Urinary bladder (tissue), 4 donors: Measurements from ENCODE around the gene DDX60. TPM values are rescaled to one million over a fixed set of nuclear protein-coding genes. Genes with fewer than 3 reads are reported as not detected.

ENCODE experiments used
- DNase-seq: peaks from one replicate; pipeline ENCODE4 v3.0.0-alpha.2; 2015; ENCODE audit errors: extremely low spot score
- H3K27ac ChIP-seq: one replicate; pipeline ENCODE4 v1.5.1; 2013; ENCODE audit warnings: low read depth, mild to moderate bottlenecking, moderate library complexity
- H3K36me3 ChIP-seq: one replicate; pipeline ENCODE4 v1.6.1; 2013; ENCODE audit warnings: mild to moderate bottlenecking, moderate library complexity; ENCODE audit not compliant: insufficient read depth
- H3K4me1 ChIP-seq: one replicate; pipeline ENCODE4 v1.6.1; 2013; ENCODE audit warnings: mild to moderate bottlenecking, moderate library complexity; ENCODE audit not compliant: insufficient read depth
- H3K4me3 ChIP-seq: one replicate; pipeline ENCODE4 v1.5.1; 2013; ENCODE audit warnings: low read depth, low read length
- WGBS: extraction: QIAGEN DNeasy Blood & Tissue Kit; methylation state at CpG from one replicate; pipeline ENCODE4 v1.1.7; 2013; 5-methylcytosine and 5-hydroxymethylcytosine counted together
- polyA plus RNA-seq: library from polyadenylated mRNA; stranded (reverse); fragments of 200-250 nt; gene quantifications from one replicate; pipeline ENCODE4 v1.2.3, GENCODE V29; 2013
- total RNA-seq: library from RNA; depleted of rRNA; stranded (reverse); fragments of >200 nt; gene quantifications from one replicate; pipeline ENCODE4 v1.2.3, GENCODE V29; 2014
- donor health status: healthy with polysubstance abuse.
- donor health status: healthy.

The DDX60 gene
- total and polyA plus RNA-seq, 2 donors = 8.9 to 42.3 TPM

- Histone ChIP-seq H3K4me1 (no peaks in the 10 kb centered on the region), H3K4me3 (no peak overlapping the region), H3K27ac (no peak overlapping the region), H3K36me3 (peaks cover 14% of the 10 kb centered on the region)
- WGBS = 62% methylated on average over 1 of the region's 1 CpG
- DNase-seq = no peak
Measured at GRCh38 chr4:168274871-168275270, 43.7 kb downstream of the DDX60 start.

- WGBS = 86% methylated on average over 9 of the region's 9 CpGs
- Histone ChIP-seq H3K4me3 (no peak overlapping the region), H3K4me1 (no peaks in the 10 kb centered on the region), H3K36me3 (peaks cover 14% of the 10 kb centered on the region), H3K27ac (no peak overlapping the region)
- DNase-seq = no peak
Measured at GRCh38 chr4:168273838-168274237, 44.7 kb downstream of the DDX60 start.

- DNase-seq = no peak
- Histone ChIP-seq H3K27ac (no peak overlapping the region), H3K4me3 (no peak overlapping the region), H3K36me3 (peaks cover 14% of the 10 kb centered on the region), H3K4me1 (no peaks in the 10 kb centered on the region)
- 99% methylated on average over 2 of the region's 2 CpGs for WGBS
Measured at GRCh38 chr4:168272488-168272887, 46.1 kb downstream of the DDX60 start.

GRCh38 chr4:168269896-168270295, 48.7 kb downstream of the DDX60 start:
- no peak for DNase-seq

GRCh38 chr4:168265327-168265726, 53.2 kb downstream of the DDX60 start:
- no peaks in the 10 kb centered on the region for H3K4me1 ChIP-seq
- no peak overlapping the region for H3K4me3 ChIP-seq
- DNase-seq = no peak
- H3K36me3 ChIP-seq = peaks cover 5% of the 10 kb centered on the region
- H3K27ac ChIP-seq = no peak overlapping the region
- 36% methylated on average over 1 of the region's 1 CpG for WGBS

More at GRCh38 chr4:168269896-168270295, 48.7 kb downstream of the DDX60 start:
- 61% methylated on average over 2 of the region's 2 CpGs for WGBS
- Histone ChIP-seq H3K4me1 (no peaks in the 10 kb centered on the region), H3K4me3 (no peak overlapping the region), H3K36me3 (peaks cover 12% of the 10 kb centered on the region), H3K27ac (no peak overlapping the region)

- 76% methylated on average over 3 of the region's 3 CpGs for WGBS
- H3K36me3 ChIP-seq = peaks cover 5% of the 10 kb centered on the region
- H3K4me1 ChIP-seq = no peaks in the 10 kb centered on the region
- H3K4me3 ChIP-seq = no peak overlapping the region
- DNase-seq = no peak
- no peak overlapping the region for H3K27ac ChIP-seq
Measured at GRCh38 chr4:168264903-168265302, 53.6 kb downstream of the DDX60 start.

GRCh38 chr4:168263039-168263438, 55.5 kb downstream of the DDX60 start:
- WGBS = 95% methylated on average over 1 of the region's 1 CpG
- DNase-seq = no peak
- Histone ChIP-seq H3K4me3 (no peak overlapping the region), H3K36me3 (peaks cover 3% of the 10 kb centered on the region), H3K4me1 (no peaks in the 10 kb centered on the region), H3K27ac (no peak overlapping the region)

- Histone ChIP-seq H3K27ac (no peak overlapping the region), H3K36me3 (no peaks in the 10 kb centered on the region), H3K4me1 (no peaks in the 10 kb centered on the region), H3K4me3 (no peak overlapping the region)
- 93% methylated on average over 1 of the region's 1 CpG for WGBS
- no peak for DNase-seq
Measured at GRCh38 chr4:168259096-168259495, 59.5 kb downstream of the DDX60 start.

GRCh38 chr4:168257768-168258167, 60.8 kb downstream of the DDX60 start:
- no peak for DNase-seq

GRCh38 chr4:168248176-168248710, 70.3 kb downstream of the DDX60 start:
- H3K4me3 ChIP-seq = no peak overlapping the region
- H3K36me3 ChIP-seq = peaks cover 2% of the 10 kb centered on the region
- no peak overlapping the region for H3K27ac ChIP-seq
- no peak for DNase-seq
- no peaks in the 10 kb centered on the region for H3K4me1 ChIP-seq
- 87% methylated on average over 3 of the region's 3 CpGs for WGBS

More at GRCh38 chr4:168257768-168258167, 60.8 kb downstream of the DDX60 start:
- H3K4me3 ChIP-seq = no peak overlapping the region
- no peaks in the 10 kb centered on the region for H3K4me1 ChIP-seq
- no peak overlapping the region for H3K27ac ChIP-seq
- WGBS = 36% methylated on average over 4 of the region's 4 CpGs
- no peaks in the 10 kb centered on the region for H3K36me3 ChIP-seq

GRCh38 chr4:168247603-168248002, 70.9 kb downstream of the DDX60 start:
- Histone ChIP-seq H3K4me3 (no peak overlapping the region), H3K4me1 (no peaks in the 10 kb centered on the region), H3K27ac (no peak overlapping the region), H3K36me3 (peaks cover 2% of the 10 kb centered on the region)
- WGBS = 91% methylated on average over 5 of the region's 5 CpGs
- no peak for DNase-seq

- WGBS = 90% methylated on average over 3 of the region's 3 CpGs
- H3K4me3 ChIP-seq = no peak overlapping the region
- no peak for DNase-seq
- H3K27ac ChIP-seq = no peak overlapping the region
- no peaks in the 10 kb centered on the region for H3K4me1 ChIP-seq
- no peaks in the 10 kb centered on the region for H3K36me3 ChIP-seq
Measured at GRCh38 chr4:168241953-168242352, 76.6 kb downstream of the DDX60 start.

- H3K4me1 ChIP-seq = no peaks in the 10 kb centered on the region
- WGBS = 98% methylated on average over 2 of the region's 2 CpGs
- no peak overlapping the region for H3K27ac ChIP-seq
- no peak overlapping the region for H3K4me3 ChIP-seq
- no peak for DNase-seq
- no peaks in the 10 kb centered on the region for H3K36me3 ChIP-seq
Measured at GRCh38 chr4:168240821-168241220, 77.7 kb downstream of the DDX60 start.

GRCh38 chr4:168221301-168221700, 97.3 kb downstream of the DDX60 start:
- H3K4me3 ChIP-seq = no peak overlapping the region
- H3K4me1 ChIP-seq = no peaks in the 10 kb centered on the region
- no peak for DNase-seq
- WGBS = 14% methylated on average over 2 of the region's 2 CpGs
- H3K36me3 ChIP-seq = peaks cover 8% of the 10 kb centered on the region
- no peak overlapping the region for H3K27ac ChIP-seq

GRCh38 chr4:168220893-168221292, 97.7 kb downstream of the DDX60 start:
- peaks cover 8% of the 10 kb centered on the region for H3K36me3 ChIP-seq
- no peak for DNase-seq
- H3K27ac ChIP-seq = no peak overlapping the region
- no peak overlapping the region for H3K4me3 ChIP-seq
- H3K4me1 ChIP-seq = no peaks in the 10 kb centered on the region
